GM12873 (cell line): ENCODE results near the gene DHX35.

Experiments used
- CTCF ChIP-seq: IDR thresholded peaks from 2 replicates; pipeline ENCODE4 v1.5.1; 2012; ENCODE audit warnings: low read depth, mild to moderate bottlenecking, moderate library complexity, low read length, control low read depth; ENCODE audit not compliant: insufficient read depth; ENCODE audit errors: missing control alignments

DHX35 gene

GRCh38 chr20:38962044-38962927 lies at the start of gene DHX35:
DHX35 (plus strand) TSS chr20:38962344; CDS start chr20:38962368, 24 bp downstream.
- peak; percentile 33 for TF ChIP-seq CTCF

GRCh38 chr20:38915355-38915754 lies 46.8 kb upstream of the DHX35 start:
- no peak for TF ChIP-seq CTCF

- TF ChIP-seq CTCF = no peak
Observed at GRCh38 chr20:38917657-38918056, 44.5 kb upstream of the DHX35 start.

- TF ChIP-seq CTCF = no peak
Observed at GRCh38 chr20:38918172-38918571, 44.0 kb upstream of the DHX35 start.

- TF ChIP-seq CTCF = no peak
Observed at GRCh38 chr20:38919683-38920082, 42.5 kb upstream of the DHX35 start.

GRCh38 chr20:38920411-38920810 lies 41.7 kb upstream of the DHX35 start:
- TF ChIP-seq CTCF = no peak

- TF ChIP-seq CTCF = no peak
Observed at GRCh38 chr20:38920851-38921250, 41.3 kb upstream of the DHX35 start.
